Subcutaneous adipose tissue (tissue), 4 donors: ENCODE results near the gene THSD4. TPM values are rescaled to one million over a fixed set of nuclear protein-coding genes. Genes with fewer than 3 reads are reported as not detected.

Source experiments
- total RNA-seq, 4 donors: library from RNA; depleted of rRNA; stranded (reverse); fragments of >200 nt; gene quantifications; one replicate each; pipeline ENCODE4 v1.1.0, GENCODE V29; 2016
- TF ChIP-seq, protein P1 (sequence below): fragments of 450-650 bp; IDR thresholded peaks from one replicate; pipeline ENCODE4 v1.5.1; 2016; ENCODE audit warnings: low read depth, mild to moderate bottlenecking, control low read depth, antibody characterized with exemption, moderate library complexity

Gene THSD4
- total RNA-seq, 4 donors from 2014 or later = 0.17 to 0.94 (median 0.63) TPM

DNA sequence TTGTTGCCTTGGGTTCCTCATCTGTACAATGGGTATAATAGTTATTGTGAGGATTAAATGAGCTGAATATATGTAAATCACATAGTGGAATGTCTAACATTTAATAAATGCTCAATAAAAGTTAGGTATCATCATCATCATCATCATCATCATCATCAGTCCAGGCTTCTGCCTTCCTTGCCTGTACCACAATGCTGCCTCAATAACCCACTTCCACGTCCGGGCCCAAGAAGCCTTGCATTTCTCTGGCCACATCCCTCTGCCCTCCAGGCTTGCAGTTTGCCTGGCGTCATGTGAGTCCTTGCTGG lies 137.4 kb downstream of the THSD4 start:
- TF ChIP-seq, protein P1, sequence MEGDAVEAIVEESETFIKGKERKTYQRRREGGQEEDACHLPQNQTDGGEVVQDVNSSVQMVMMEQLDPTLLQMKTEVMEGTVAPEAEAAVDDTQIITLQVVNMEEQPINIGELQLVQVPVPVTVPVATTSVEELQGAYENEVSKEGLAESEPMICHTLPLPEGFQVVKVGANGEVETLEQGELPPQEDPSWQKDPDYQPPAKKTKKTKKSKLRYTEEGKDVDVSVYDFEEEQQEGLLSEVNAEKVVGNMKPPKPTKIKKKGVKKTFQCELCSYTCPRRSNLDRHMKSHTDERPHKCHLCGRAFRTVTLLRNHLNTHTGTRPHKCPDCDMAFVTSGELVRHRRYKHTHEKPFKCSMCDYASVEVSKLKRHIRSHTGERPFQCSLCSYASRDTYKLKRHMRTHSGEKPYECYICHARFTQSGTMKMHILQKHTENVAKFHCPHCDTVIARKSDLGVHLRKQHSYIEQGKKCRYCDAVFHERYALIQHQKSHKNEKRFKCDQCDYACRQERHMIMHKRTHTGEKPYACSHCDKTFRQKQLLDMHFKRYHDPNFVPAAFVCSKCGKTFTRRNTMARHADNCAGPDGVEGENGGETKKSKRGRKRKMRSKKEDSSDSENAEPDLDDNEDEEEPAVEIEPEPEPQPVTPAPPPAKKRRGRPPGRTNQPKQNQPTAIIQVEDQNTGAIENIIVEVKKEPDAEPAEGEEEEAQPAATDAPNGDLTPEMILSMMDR = no peak

DNA sequence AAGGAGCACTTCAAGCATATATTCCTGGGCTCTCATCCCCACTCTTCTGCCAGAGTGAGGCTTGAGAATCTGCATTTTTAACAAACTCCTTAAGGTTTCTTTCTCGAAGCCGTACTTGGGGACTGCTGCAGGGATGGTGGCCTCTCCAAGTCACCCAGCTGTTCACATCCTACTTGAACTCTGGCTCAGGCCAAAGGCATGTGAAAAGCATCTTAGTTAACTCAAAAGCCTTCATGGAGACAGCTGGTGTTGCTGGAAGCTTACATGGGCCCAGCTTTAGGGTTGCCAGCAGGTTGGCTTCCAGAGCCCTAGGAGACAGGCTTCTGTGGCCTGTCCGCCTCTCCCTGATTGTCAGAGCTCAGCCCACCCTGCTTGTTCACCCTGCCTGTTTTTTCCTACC lies 139.2 kb downstream of the THSD4 start:
- TF ChIP-seq, protein P1 = no peak

DNA sequence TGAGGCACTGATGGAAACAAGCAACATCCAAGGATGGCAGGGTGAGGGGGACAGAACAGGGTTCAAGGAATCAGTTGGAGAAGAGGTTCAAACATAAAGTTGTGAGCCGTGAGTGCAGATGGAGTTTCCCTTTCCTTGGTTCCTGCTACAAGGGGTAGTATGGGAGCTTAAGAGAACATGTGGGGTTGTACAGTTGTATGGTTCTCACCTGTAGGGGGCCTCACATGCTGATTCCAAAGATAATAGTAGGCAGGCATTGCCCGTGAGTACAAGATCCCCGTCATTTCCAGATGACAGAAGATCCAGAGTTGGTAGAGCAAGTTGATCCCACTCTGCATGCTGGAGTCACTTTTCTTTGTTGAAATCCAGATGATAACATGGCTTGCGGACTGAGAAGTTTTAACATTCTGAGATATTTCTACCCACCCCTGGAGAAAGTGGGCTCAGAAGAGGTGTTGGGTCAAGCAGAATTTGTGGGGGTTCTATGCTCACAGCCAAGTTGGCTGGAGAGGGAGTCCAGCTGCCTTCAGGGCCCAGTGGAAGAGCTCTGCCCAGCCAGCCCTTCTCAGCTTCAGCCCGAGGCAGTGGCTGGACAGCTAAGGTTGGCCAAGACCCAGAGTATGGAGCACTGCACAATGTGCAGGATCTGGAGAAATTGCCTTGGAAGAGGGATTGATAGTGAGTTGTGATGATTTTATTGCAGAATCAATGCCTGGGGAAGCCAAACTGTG lies 141.8 kb downstream of the THSD4 start:
- TF ChIP-seq, protein P1 = no peak

DNA sequence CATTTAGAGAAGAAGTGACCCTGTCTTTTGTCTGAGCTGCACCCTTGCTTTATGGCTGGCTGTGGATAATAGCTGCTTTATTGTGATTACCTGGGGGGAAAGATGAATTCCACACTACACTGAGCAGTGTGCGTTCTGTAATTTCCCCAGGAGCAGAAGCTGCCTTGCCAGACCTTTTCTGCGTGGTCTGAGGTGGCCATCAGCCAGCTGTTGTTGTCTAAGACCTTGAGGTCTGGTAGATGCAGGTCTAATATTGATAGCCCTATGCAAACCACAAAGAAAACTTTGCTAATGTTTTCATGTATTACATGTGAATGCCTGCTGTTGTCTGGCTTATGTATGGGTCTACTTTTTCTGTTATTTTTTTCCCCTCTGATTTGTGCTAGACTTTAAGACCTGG lies 144.6 kb downstream of the THSD4 start:
- TF ChIP-seq, protein P1 = no peak

DNA sequence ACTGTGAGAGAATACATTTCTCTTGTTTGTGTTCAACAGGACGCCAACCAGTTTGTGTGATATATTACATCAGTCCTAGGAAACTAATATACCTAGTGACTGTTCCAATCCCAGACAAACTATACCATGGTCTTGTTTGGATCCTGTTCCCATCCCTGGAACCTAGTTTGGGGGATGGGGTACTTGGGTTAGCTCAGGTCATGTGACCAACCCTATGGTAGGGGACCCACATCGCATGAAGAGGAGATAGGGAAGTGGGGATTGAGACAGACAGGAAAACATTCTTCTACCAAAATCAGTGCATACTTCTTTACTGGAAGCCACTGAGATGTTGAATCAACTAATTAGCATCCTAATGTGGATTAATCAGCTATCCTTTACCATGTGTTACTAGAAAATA lies 146.1 kb downstream of the THSD4 start:
- TF ChIP-seq, protein P1 = no peak

DNA sequence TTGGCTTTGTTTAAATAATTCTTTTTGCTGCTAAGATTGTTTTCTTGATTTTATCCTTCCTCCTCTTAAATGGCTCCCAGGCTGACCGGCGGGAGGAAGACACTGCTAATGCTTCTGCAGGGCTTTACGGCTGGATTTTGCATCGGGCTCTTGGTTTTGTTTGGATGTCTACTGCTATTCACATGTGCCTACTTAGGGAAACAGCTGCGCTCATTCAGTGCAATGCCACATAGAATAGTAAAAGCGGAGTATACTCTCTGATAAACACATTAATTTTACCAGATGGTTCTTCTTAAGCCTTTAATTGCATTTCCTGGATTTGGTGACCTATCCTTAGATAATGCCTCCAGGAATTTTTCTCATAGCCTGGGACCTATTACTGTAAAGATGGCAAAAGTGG lies 146.6 kb downstream of the THSD4 start:
- TF ChIP-seq, protein P1 = no peak

DNA sequence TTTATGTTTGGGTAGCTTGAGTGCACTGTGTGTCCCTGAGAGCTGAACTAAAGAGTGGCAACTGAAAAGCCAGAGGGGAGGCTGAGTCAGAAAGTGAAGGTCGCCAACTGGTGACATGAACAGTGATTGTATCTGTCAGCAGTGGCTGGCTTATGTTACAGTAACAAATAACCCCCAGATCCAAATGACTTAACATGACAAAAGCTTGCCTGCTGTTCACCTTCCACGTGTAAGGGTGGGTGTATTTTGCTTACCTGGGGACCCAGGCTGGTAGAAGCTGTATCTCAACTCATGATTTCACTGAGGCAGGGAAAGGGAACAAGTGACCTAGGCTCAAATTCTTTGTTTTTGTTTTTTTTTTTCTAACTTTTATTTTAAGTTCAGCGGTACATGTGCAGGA lies 147.3 kb downstream of the THSD4 start:
- TF ChIP-seq, protein P1 = no peak
